ENCODE measurements around the gene OMP. TPM values are rescaled to one million over a fixed set of nuclear protein-coding genes. Genes with fewer than 3 reads are reported as not detected.

OMP gene
- total and polyA plus RNA-seq, 2 experiments from 2014 or later = not detected

- no peak for DNase-seq (ENCODE audit: low read depth in 1 of 2, low spot score in 1 of 2)
- H3K9me3 ChIP-seq (ENCODE audit: low read depth) = no peaks in the 10 kb centered on the region
- no peaks in the 10 kb centered on the region for H3K36me3 ChIP-seq
- H3K4me1 ChIP-seq (ENCODE audit: low read depth) = no peaks in the 10 kb centered on the region
- H3K4me3 ChIP-seq = no peak overlapping the region
- H3K27me3 ChIP-seq = no peaks in the 10 kb centered on the region
- TF ChIP-seq, protein P1, sequence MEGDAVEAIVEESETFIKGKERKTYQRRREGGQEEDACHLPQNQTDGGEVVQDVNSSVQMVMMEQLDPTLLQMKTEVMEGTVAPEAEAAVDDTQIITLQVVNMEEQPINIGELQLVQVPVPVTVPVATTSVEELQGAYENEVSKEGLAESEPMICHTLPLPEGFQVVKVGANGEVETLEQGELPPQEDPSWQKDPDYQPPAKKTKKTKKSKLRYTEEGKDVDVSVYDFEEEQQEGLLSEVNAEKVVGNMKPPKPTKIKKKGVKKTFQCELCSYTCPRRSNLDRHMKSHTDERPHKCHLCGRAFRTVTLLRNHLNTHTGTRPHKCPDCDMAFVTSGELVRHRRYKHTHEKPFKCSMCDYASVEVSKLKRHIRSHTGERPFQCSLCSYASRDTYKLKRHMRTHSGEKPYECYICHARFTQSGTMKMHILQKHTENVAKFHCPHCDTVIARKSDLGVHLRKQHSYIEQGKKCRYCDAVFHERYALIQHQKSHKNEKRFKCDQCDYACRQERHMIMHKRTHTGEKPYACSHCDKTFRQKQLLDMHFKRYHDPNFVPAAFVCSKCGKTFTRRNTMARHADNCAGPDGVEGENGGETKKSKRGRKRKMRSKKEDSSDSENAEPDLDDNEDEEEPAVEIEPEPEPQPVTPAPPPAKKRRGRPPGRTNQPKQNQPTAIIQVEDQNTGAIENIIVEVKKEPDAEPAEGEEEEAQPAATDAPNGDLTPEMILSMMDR (IDR thresholded peaks at IDR 0.05; ENCODE audit: low read depth, low read length) = no peak
- H3K27ac ChIP-seq = no peak overlapping the region
Observed at GRCh38 chr11:77085652-77086051, 17.0 kb upstream of the OMP start.

- TF ChIP-seq, protein P1 (IDR thresholded peaks at IDR 0.05; ENCODE audit: low read depth, low read length) = no peak
- DNase-seq (ENCODE audit: low read depth in 1 of 2, low spot score in 1 of 2) = peak in 1 of 2 donors; percentile 57
- no peaks in the 10 kb centered on the region for H3K4me1 ChIP-seq (ENCODE audit: low read depth)
Observed at GRCh38 chr11:77086521-77087472, 15.8 kb upstream of the OMP start.

DNA sequence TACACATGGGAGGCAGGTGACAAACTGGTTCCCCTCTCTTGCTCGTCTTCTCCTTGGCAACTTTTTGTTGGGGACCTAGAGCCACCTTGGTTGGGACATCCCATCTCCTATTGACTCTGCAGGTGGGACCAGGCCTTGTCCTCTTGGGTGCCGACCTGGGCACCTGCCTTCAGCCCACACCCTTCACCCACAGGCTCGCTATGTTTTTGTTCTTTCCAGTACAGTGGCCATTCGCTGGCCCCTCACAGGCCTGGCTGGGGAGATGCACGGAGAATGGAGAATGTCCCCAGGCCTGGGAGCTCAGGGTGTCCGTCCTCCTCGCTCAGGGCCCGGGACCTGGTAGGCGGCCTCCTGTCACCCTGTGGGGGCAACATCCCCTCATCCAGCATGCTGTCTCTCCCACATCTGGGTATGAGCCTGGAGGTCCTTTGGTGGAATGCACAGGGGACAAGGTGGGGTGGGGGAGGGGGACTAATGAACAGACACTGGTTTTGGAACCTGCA, 14.9 kb upstream of the OMP start:
- no peaks in the 10 kb centered on the region for H3K27me3 ChIP-seq
- no peaks in the 10 kb centered on the region for H3K36me3 ChIP-seq
- H3K4me3 ChIP-seq = no peak overlapping the region
- no peak overlapping the region for H3K27ac ChIP-seq
- TF ChIP-seq, protein P1 (IDR thresholded peaks at IDR 0.05; ENCODE audit: low read depth, low read length) = no peak
- no peaks in the 10 kb centered on the region for H3K4me1 ChIP-seq (ENCODE audit: low read depth)
- no peak for DNase-seq (ENCODE audit: low read depth in 1 of 2, low spot score in 1 of 2)
- H3K9me3 ChIP-seq (ENCODE audit: low read depth) = no peaks in the 10 kb centered on the region

More at GRCh38 chr11:77086521-77087472, 15.8 kb upstream of the OMP start:
- Histone ChIP-seq H3K27me3 (no peaks in the 10 kb centered on the region), H3K9me3 (ENCODE audit: low read depth) (no peaks in the 10 kb centered on the region), H3K36me3 (no peaks in the 10 kb centered on the region), H3K27ac (no peak overlapping the region), H3K4me3 (no peak overlapping the region)

- H3K4me1 ChIP-seq (ENCODE audit: low read depth) = no peaks in the 10 kb centered on the region
- no peaks in the 10 kb centered on the region for H3K27me3 ChIP-seq
- H3K27ac ChIP-seq = no peak overlapping the region
- TF ChIP-seq, protein P1 (IDR thresholded peaks at IDR 0.05; ENCODE audit: low read depth, low read length) = no peak
- H3K4me3 ChIP-seq = no peak overlapping the region
- H3K36me3 ChIP-seq = no peaks in the 10 kb centered on the region
- no peak for DNase-seq (ENCODE audit: low read depth in 1 of 2, low spot score in 1 of 2)
- H3K9me3 ChIP-seq (ENCODE audit: low read depth) = no peaks in the 10 kb centered on the region
Observed at GRCh38 chr11:77088236-77089003, 14.2 kb upstream of the OMP start.

DNA sequence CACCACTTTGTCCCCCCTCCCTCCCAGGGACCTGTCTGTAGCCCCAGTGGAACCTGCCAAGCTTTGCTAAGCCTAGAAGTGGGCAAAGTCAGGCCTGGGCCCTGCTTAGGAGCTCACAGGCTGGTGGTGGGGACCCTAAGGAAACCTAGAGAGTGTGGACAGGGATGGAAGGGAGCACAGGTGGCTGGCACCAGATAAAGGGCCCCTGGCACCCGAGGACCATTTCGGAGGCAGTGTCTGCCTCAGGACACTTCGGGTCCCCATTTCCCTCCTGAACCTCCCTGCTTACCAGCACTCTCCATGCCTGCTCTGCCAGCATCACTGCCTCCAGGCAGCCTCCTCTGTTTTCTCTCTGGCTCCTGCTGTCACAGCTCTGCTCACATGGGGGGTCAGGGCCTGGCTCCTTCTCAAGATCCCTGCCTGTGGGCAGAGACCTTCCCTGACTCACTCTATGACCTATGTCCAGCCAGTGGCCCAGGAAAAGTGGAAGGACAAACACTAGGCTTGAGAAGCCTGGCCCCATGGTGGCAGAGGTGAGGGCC, 13.6 kb upstream of the OMP start:
- no peak overlapping the region for H3K27ac ChIP-seq
- TF ChIP-seq, protein P1 (IDR thresholded peaks at IDR 0.05; ENCODE audit: low read depth, low read length) = no peak
- no peaks in the 10 kb centered on the region for H3K36me3 ChIP-seq
- DNase-seq (ENCODE audit: low read depth in 1 of 2, low spot score in 1 of 2) = no peak
- no peaks in the 10 kb centered on the region for H3K27me3 ChIP-seq
- no peak overlapping the region for H3K4me3 ChIP-seq
- no peaks in the 10 kb centered on the region for H3K9me3 ChIP-seq (ENCODE audit: low read depth)
- H3K4me1 ChIP-seq (ENCODE audit: low read depth) = no peaks in the 10 kb centered on the region

Measured in cardiac muscle cell (in vitro differentiated cells and primary cell).